GM21723 (cell line): ENCODE results near the gene MAP6.
"Not testable (repeated sequence)": the region's sequence is repeated elsewhere in the genome, so short reads cannot be mapped to it uniquely, and the experiment has no call there.

Experiments
- ATAC-seq: cut with Tn5 transposase; IDR thresholded peaks from one replicate; pipeline ENCODE4 v1.9.1; 2021; ENCODE audit warnings: mild to moderate bottlenecking, moderate library complexity; ENCODE audit not compliant: unreplicated experiment

The MAP6 gene

DNA sequence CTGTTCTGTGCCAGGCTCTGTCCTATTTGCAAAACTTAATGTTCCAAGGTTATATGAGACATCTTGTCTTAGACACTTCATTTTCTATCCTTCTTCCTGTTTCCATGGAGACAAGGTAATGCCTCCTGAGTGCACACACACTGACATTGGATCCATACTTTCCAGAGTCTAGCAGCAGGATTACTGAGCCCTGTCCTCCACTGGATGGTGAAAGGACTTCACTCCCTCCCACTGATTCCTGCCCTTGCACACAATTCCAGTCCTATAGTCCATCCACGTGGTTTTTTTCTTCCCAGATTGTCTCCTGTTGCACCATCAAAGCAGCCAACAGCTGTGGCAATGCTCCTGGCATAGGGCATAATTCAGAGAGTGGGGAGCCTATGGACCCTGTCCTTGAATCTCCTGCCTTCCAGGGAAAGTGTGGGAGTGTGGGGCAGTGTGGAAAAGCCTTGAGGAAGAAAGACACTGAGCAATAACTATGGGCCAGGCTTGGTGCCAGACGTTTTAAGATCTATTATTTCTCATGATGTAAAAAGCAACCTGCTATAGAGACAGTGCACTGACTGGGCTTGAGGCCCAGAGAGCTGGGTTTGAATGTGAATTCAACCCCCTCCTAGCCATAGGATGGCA is 75.4 kb downstream of the MAP6 start:
- no peak for ATAC-seq

DNA sequence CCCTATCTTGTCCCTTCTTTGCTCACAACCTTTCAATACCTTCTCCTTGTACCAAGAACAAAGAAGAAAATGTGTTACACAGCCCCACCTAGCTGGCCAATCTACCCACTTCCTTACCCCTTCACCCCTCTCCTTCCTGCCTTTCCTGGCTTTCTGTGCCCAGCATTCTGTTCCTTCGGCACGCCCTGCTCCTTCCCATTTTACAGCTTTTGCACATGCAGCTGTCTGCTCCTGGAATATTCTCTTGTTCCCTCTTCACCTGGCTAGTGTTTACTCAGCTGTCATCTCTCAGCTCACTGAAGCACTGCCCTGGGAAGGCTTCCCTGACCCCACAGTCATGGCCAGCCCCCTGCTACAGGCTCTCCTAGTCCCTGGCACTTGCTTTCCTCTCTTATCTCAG is 76.1 kb downstream of the MAP6 start:
- ATAC-seq = no peak

GRCh38 chr11:75591966-75592365 is 76.9 kb downstream of the MAP6 start:
- ATAC-seq = no peak

- no peak for ATAC-seq
Observed at GRCh38 chr11:75591371-75591770, 77.5 kb downstream of the MAP6 start.

DNA sequence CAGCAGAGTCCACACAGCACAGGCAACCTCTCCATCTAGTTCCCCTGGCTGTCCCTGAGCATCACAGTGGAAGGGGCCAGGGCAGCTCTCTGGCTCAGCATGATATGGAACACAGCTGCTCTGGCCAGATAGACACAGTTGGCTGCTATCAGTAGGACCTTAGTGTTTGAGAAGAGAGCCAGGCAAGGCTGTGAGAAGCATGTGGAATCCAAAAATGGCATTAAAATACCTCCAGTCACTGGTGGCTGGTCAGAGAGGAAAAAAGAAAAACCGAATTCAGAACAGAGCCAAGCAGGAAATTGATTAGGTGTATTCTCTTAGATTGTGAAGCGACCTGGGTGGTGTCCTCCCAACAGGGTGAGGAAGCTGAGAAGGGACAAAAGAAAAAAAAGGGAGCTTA is 78.9 kb downstream of the MAP6 start:
- ATAC-seq = no peak

GRCh38 chr11:75589051-75589450 is 79.8 kb downstream of the MAP6 start:
- ATAC-seq = no peak

GRCh38 chr11:75588051-75588481 is 80.8 kb downstream of the MAP6 start:
- ATAC-seq = no peak

DNA sequence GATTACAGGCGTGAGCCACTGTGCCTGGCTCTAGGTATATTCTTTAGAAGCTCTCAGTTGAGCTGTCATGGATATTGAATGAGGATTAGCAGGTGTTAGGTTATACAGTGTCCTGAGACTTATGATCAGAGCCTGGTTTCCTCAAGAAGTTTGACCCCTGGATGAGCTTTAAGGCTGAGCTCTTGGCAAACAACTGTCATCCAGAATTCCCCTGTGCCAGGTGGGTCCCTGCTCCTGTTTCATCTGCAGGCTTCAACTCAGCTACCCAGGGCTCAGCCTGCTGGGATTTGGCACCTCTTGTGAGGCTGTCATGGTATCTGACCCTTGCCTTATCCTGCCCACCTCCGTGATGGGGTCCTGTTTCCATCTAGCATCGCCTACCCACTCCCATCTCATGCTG is 82.4 kb downstream of the MAP6 start:
- ATAC-seq = no peak

DNA sequence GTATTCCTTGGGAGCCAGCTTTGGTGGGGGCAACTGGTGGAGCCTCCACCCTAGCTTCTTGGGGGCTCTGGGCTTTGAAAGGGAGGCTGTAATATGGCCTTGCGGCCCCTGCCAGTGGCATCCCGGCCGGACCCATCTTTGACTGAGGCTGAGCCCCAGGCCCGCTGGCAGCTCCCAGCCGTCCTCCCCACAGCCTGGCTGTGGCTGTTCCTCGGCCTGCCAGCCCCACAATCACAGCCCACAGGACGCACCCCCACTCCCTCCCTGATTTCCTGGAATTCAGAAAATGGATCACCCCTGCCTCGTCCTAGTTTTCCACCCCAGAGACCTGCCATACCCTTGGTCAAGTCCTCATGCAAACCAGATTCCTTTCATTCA is 83.6 kb downstream of the MAP6 start:
- no peak for ATAC-seq

- not testable (repeated sequence) for ATAC-seq
Observed at GRCh38 chr11:75584659-75585292, 84.1 kb downstream of the MAP6 start.

DNA sequence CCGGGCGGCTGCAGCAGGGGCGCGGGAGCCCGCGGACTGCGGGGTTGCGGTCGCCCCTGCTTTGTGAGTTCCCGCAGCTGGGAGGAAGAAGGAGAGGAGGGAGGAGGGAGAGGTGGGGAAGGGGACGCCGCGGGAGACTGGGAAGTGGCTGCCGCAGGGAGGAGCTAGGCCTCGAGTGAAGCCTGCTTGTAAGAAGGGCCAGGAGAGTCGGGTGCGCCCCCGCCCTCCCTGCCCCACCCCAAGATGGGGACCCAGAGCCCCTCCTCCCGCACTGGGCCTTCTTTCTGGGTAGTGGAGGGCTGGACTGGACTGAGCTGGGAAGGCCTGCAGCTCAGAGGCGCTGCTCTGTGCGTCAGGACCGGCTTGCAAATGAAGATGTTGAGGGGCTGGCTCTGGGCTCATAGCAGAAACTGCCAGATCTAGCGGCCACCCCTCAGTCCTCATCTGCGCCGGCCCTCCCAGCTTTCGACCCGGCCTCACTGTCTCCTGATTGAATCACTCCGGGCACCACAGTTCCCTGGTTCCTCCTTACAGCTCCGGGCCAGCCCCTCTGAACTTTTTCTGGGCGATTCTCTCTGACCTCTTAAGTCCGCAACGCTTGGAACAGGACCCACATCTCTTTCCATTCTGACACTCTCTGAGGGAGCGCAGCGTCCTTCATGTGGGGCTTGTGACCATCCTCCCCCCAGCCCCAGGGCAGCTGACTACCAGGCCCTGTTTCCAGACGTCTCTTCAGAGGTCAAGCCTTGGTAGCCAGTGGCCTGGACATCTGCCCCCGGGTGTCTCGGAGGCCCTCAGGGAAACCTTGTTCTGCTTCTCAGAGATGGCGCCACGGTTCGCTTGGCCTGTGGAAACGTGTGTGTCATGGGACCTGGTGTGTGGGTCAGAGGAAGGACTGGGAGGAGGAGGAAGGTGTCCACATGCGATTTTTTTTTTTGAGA is 84.8 kb downstream of the MAP6 start:
- ATAC-seq = no peak

DNA sequence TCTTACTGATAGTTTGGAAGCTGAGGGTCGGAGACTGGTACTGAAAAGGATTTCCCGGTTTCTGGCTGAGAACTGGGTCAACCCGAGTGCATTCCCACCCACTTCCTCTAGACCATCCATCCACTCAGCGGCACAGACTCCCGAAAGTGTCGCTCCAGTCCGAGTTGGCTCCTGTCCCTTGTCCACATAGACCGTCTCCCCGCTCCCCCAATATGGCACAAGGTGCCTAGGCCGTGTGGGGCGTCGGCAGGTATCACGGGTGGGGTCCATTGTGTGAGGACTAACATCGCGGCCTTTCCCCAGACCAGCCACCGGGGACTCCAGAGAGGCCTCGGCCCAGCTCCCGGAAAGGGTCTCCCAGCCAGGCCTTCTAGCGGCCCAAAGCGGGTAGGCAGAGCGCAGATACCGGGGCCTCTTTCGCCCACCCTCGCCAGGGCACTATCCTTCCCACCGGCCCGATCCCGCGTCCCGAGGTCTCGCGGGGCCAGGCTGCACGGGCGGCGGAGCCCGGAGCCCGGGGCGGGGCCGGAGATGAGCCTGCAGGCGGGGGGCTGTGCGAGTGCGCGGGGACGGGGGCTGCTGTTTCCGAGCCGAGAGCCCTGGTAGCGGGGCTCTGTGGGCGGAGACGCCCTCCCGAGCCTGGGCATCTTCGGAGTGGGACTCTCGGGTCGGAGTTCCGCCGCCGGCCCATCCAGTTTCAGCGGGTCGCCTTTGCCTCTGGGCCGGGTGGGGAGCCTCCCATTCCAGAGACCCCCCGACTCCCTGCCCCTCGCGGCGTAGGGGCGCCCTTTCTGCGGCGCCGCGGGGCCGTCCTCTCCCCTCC is 85.7 kb downstream of the MAP6 start:
- ATAC-seq = no peak

GRCh38 chr11:75582506-75582894 is 86.3 kb downstream of the MAP6 start:
- ATAC-seq = no peak

GRCh38 chr11:75579841-75580240 is 89.0 kb downstream of the MAP6 start:
- no peak for ATAC-seq

DNA sequence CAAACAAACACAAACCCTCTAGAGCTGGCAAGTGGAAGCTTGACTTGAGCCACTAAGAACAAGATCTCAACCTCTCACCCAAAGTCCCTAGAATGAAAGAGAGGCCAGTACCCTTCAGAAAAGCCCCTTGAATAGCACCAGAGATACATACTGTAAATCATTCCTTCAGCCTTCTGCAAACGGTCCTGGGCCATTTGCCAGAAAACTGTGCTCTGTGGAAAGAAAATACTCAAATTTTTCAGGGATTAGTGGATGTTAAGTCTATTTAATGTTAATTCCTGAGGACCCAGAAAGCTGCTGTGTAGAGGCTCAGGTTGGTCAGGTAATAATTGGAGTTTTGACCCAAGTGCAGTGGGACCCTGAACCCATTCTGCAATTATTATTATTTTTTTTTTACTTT is 89.9 kb downstream of the MAP6 start:
- no peak for ATAC-seq

GRCh38 chr11:75577207-75577606 is 91.6 kb downstream of the MAP6 start:
- no peak for ATAC-seq

DNA sequence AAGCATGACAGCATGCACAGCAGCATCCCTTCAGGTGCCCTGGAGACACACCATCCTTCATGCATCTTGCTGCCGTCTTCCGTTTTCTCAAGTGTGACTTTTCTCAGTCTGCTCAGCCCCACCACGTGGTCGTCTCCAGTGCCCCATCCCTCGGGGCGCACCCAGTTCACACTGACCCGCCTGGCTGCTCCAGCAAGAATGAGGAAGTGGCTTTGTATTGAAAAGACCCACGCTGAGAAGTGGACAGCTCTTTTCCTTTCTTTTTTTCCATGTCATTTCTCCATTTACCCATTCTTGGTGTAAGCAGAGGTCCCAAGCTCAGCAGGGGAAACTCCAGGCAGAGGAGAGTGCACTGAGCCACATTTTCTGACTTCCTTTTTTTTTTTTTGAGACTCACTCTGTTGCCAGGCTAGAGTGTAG is 92.3 kb downstream of the MAP6 start:
- peak; percentile 72 for ATAC-seq

GRCh38 chr11:75576017-75576416 is 92.8 kb downstream of the MAP6 start:
- no peak for ATAC-seq

GRCh38 chr11:75574698-75575602 is 93.9 kb downstream of the MAP6 start:
- no peak for ATAC-seq

DNA sequence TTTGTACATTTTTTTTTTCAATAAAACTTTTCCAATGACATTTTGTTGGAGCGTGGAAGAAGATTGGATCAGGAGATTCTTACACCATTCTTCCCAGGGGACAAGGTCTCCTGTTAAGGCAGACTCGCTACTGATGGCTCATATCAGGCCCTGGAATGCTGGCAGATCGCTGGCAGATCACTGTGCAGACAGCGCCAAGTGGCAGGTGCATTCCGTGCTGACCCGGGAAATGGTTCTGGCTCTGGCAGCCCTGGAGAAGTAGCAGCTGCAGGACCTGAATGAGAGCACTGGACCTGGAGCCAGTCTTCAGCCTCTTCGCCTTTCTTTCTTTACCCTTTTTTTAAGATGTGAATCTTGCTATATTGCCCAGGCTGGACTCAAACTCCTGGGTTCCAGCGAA is 96.1 kb downstream of the MAP6 start:
- no peak for ATAC-seq
